Measurements from ENCODE around the gene ANKRD13B.

ANKRD13B gene

DNA sequence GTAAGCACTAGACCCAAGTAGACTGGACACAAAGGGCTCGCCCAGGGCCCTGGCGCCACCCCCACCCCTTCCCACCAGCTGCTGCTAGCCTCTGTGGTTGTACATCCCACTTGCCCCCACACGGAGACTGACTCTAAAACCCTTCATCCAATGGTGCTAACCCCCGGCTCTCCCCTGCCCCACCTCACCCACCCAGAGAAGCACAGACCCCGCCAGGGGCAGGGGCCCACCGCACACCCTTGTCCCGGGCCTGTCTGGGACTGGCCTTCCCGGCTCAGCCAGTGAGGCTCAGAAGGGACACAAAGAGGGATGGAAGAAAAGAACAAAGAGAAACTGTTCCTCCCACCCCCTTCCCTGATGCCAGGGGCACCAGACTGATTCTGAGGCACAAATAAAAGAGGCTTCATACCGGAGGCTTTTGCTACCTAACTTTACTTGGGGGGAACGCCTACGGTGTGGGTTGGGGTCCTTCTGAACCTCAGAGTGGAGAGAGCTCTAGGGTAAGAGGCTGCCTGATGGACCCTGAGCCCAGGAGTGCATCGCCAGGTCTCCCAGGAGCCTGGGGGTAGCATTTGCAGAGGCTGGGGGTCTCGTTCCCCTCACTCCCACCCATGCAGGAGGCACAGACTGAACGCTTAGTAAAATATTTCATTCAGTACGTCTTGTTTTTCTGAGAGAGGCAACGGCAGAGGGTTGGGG is 21.6 kb downstream of the ANKRD13B start:
- peak in 18 of 56 donors; percentile 30 to 68 (median 49) for DNase-seq

DNA sequence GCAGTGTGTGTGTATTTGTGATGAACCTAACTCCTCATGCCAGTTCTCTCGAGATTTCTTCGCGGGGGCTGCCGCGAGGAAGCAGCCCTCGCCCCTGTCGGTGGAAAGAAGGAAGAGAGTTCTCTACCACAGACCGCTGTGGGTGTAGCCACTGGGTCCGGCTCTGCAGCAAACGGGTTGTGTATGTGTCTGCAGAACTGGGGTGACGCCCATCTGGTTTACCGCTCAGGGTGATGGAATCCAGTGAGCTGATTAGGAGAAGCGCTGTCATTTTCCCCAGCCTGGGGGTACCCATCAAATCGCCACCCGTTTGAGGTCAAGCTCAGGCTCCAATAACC is 22.1 kb downstream of the ANKRD13B start:
- DNase-seq = peak in 12 of 56 donors; percentile 35 to 70 (median 57)

DNA sequence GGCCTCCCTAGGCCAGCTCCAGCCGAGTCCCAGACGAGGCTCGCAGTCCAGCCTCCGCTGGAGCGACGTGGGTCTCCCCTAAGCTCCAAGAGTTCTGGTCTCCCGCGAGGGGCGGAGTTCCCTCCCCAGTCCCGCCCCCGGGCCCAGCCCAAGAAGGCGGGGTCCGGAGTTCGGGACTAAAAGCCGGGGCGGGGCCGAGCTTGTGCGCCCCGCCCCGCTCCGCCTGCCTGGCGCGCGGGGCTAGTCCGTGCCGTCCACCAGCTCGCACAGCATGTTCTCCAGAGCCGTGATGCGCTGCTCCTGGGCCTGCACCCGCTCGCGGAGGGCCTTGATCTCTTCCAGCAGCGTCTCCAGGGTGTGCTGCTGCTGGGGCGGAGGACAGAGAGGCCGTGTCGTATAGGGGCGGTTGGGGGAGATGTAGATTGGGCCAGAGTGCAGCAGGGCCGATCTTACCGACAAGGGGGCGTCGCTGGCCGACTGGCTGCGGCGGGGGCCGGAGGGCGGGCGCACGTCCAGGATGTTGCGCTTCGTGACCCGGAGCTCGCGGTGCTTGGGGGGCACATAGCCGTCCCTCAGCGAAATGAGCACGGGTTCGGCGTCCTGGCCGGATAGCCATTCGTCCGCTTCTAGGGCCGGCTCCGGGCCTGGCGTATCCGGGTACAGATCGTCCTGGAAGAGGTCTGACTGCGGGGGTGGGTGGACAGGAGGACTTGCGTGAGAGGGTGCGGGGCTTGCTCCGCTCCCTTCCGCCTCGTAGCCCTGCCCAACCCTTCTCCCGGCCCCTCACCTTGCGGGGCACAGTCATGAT is 22.8 kb downstream of the ANKRD13B start:
- peak in 54 of 56 donors; percentile 40 to 95 (median 82) for DNase-seq

DNA sequence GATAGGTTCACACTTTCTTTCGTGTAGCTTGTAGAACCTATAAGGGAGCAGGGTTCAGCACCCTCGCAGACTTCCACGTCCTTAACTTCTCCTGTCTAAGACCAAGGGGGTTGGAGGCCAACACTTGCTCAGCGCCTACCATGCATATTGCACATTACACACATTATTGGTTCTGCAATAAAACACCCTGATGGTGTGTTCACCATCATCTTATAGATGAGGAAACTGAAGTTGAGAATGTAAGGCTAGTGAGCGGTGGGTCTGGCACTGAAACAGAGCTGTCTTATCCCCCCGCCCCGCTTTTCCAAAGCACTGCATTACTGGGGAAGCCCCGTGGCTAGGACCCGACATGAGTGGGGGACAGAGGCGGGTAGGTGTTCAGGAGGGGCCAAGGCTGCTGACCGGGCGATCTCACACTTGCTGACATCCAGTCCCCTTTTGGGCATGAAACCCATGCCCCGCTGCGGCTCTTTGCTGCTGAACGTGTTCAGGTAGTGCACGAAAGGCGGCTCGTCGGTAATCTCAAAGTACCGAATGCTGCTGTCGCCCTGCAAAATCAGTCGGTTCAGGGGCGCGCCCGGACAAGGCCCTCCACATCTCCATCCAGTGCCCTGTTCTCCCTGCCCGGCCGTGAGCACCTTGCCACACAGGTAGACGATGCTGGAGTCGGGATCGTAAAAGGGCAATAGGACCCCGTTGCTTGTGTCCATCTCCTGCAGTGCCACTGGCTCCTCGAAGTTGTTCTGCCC is 23.5 kb downstream of the ANKRD13B start:
- DNase-seq = no peak

DNA sequence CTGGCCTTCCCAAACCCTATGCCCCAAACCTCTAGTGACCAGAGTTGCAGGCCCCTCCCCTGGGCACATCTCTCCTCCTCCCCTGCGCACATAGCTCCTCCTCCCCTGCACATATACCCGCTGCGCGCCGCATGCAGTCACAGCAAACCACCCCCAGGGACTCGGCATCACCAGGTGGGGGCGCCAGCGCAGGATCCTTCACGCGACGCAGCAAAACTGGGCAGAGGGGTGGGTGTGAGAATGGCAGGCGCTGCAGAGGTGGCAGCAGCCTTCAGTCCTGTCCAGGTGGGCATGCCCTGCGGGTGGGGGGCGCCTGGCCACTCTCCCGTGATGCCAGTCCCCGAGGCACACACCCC is 24.2 kb downstream of the ANKRD13B start:
- DNase-seq = peak in 50 of 56 donors; percentile 25 to 86 (median 71)

DNA sequence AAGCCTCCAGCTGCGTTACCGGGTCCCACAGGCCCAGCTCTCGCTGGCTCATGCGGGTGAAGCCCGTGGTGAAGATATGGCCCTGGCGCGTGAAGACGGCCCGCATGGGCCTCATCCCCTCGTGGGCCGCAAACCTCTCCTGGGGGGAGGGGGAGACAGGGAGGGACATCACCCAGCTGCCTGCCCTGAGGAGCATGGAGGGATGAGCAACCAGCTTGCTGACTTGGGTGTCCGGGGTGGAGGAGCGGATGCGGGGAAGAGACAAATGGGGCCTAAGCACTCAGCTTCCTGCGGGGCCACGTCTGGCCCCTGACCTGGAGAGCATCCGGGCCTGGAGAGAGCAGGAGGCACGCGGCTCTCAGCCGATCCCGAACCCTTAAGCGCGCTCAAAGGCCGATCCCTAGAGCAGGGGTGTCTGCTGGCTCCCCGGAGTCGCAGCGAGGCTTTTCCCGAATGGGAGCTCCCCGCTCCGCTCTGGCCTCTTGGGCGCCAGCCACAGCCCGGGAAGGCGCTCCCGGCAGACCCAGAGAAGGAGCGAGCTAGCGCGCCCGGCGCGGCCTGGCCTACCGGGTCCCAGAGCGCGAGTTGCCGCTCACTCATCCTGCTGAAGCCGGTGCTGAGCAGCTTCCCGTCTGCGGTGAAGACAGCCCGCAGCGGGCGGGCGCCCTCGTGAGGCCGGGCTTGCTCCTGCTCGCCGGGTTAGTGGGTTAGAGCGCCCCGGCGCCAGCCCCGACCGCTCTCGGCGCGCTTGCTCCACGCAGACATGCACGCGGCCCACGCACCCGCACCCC is 24.7 kb downstream of the ANKRD13B start:
- DNase-seq = peak in 46 of 56 donors; percentile 19 to 82 (median 60)

DNA sequence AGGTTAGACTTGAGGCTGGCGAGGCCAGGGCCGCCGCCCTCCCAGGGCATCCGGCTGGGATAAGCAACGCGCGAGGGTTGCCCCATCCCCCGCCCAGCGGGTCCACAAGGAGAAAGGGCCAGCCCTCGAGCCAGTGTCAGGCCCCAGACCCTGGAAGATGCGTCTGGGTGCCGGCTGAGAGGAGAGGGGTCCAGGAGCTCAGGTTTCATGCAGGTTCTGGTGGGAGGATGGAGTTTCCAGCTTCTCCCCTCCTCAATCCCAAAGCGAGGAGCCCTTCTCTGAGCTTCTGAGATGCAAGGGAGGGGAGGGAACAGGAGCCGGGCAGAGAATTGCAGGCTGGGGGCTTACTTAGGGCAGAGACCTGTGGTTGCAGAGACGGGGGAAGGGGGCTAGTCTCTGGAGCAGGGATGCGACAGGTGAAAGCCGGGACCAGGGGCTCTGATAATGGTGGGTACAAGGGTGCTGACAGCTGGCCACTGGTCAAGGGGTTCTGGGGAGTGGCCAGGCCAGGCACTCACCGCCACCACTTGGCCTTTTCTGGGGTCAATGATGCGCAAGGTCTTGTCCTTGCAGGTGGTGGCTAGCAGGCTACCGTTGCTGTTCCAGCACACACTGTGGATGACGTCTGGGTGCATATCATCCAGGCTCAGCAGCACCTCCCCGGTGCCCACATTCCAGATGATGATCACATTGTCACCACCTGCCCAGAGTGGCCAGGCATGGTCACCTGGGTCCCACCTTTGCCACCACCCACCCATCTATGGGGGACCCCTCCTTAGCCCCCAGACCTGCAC is 25.5 kb downstream of the ANKRD13B start:
- DNase-seq = no peak

DNA sequence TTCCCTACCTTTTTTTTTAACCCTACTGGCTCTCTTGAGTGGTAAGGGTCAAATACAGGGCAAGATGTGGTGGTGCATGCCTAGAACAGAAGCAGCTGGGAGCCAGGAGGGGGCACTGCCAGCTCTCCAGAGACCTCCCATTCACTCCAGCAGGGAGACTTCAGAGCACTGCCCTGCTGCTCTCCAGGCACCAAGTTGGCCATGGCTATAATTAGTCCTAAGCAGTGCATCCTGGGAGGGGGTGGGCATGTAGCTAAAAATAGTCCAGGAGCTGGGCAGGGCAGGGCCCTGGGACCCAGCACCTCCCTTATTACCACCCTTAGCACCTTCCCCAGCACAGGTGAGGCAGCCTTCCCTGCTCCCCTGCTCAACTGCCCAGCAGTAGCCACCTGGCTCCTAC is 26.3 kb downstream of the ANKRD13B start:
- peak in 5 of 56 donors; percentile 19 to 34 (median 23) for DNase-seq

DNA sequence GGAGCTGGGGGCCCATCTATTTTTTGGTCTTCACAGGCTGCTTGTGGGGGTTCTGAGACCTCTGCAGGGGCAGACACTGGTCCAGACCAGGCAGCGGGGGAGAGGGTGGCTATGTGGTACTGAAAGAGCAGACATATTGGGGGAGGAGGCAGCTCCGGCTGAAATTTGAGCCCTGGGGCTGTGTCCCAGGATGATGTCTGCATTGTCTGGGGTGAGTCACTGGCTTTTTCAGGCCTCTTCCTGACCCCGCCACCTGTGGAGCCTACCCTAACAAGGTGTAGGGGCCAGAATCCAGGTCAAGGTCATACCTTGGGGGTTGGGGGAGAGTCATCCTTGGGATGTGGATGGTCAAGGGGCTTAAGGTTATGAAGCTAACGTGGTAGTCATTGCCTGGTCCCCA is 27.3 kb downstream of the ANKRD13B start:
- DNase-seq = no peak

DNA sequence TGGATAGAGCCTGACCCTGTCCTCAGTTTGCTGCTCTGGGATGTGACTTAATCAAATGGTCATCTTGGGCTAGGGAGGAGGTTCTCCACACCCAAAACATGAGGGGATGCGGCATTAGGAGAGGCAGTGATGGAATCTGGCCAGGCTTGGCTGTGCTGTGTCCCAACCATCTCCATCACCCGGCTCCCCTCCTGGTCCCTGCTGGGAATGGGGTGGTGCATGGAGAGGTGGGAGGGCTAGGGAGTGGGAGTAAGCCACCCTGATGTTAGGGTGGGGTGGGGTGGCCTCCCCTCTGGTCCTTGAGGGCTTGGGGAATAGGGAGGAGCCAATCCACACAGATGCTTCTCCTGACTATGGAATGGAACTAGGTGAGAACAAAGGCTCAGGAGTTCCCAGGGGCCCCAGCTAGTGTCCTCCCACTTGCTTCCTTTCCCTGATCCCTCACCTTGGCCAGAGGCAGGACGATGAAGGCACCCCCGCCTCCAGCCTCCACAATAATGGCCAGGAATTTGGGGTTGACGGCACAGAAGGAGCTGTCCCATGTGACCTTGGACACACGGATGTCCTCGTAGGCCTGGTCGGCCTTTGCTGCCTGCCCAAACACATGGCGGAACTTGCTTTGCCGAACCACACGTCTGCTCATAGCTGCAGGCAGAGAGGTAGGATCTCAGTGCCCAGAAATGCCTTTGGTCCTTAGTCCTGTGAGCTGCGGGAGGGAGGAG is 28.0 kb downstream of the ANKRD13B start:
- no peak for DNase-seq

DNA sequence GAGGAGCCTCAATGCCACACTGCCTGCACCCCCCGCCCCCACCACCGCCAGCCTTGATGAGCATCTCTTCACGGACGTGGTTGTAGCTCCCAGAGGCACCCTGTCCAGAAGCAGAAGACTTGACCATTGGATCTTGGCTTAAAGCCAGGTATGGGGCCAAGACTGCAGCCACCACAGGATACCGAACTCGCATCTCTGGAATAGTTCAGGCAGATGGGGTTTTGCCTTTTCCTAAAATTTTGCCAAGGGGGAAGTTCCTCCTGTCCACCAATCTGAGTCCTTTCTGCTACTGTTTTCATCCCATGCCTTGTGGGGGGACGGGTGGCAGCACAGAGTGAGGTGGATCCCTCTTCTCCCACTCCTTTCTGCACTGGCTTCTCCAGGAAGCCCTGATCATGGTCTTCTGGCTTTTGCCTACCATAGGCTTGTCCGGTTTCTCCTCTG is 28.8 kb downstream of the ANKRD13B start:
- no peak for DNase-seq

DNA sequence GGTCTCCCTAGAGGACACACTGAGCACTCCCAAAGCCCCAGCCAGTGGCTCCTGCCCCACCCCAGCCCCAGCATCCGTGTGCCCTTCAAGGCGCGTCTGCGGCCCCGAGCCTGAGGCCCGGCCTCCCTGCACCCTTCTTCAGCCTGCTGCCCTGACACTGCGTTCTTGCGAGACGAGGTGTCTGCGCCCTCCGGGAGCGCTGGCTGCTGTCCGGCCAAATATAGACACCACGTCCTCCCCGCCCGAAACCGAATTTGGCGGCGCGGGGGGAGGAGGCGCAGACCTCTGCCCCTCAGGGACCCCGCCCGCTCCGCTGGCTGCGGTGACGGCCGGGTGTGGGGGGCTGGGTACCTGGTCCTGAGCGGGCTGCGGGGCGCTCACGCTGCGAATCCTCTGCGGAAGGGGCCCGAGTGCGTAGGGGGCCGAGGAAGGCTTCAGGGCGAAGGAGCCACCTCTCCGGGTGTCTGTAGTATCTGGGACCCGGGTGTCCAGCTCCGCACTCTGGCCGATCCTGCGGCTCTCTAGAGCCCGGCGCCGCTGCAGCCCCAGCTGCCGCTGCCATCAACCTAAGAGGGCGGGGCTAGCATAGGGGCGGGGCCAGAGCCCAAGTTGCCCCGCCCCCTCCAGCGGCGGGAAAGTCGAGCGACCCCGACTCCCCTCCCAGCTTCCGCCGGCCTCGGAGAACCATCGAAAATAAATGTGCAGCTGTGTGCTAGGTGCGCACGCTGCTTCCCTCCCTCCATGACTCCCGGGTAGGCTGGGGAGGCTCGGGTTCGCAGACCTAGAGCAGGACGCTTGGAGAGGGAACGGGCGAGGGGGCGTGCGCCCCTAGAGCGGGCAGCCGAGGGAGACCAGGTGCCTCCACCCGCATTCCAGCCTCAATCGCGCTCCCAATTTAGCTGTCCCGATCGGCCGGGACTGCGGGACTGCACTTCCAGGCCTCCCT is 29.7 kb downstream of the ANKRD13B start, which contains the start of gene CORO6:
Gene CORO6, minus strand, starts transcription at position 576 of the 946 bp plus-strand sequence. CDS start 1,491 bp downstream, outside the sequence.
- peak in 27 of 56 donors; percentile 13 to 71 (median 49) for DNase-seq

DNA sequence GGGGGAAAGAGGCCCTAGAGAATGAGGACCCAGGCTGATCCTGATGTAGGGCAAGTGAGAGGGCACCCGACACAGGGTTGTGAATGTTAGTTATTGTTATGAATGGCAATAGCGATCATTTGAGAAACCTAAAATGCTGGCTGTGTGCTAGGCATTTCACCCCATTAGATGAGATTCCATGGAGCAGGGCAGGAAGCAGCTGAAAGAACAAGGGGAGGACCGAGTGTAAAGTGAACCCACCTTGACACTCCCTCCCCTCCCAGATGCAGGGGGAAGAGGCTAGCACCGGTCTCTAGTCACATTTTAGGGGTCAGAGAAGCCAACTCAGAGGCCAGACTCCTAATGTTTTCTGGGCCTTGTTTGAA is 30.3 kb downstream of the ANKRD13B start:
- DNase-seq = no peak

DNA sequence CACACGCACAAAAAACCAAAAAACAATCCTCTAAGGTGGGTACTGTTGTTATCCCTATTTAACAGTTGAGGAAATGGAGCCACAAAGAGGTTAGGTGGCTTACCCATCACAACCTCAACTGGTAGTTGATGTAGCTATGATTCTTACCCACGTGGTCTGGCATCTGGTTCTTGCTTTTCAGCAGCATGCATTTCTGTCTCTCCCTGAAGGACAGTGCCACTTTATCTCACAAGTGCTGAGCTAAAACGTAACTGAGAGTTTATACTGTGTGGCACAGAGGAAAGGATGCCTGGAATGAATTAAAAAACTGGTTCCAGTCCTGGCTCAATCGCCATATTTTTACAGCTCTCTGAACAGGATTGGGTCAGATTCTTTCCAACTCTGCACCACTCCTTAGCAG is 31.7 kb downstream of the ANKRD13B start:
- no peak for DNase-seq

DNA sequence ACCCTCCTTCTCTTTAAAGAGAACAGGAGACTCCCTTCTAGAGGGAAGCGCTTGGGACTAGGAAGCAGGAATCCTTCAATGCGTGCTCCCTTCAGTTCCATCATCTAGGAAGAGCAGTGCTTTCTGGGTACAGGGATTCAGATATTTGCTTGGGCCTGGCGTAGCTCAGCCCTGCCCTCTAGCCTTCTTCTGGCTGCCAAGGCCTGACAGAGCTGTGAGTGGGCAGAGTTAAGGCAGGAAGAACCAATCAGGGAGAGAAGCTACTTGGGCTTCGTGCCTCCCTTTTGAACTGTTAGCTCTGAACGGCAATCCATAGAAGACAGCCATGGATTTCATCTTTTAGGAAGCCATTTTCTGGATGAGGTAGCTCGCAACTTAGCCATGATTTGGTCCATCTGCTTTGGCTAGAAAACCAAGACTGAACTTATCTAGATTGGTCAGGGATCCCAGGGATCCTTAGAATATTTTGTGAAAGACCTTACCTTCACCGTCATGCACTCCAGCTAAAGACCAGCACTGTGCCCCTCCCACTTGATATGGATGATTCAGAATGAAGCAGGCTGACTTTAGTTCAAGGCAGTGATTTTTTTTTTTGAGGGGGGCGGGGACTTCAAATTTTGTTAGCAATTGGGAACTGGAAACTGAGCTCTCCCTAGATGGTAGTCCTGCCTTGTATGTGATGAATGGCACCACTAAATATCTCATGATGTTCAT is 32.3 kb downstream of the ANKRD13B start:
- peak in 34 of 56 donors; percentile 14 to 82 (median 47) for DNase-seq

DNA sequence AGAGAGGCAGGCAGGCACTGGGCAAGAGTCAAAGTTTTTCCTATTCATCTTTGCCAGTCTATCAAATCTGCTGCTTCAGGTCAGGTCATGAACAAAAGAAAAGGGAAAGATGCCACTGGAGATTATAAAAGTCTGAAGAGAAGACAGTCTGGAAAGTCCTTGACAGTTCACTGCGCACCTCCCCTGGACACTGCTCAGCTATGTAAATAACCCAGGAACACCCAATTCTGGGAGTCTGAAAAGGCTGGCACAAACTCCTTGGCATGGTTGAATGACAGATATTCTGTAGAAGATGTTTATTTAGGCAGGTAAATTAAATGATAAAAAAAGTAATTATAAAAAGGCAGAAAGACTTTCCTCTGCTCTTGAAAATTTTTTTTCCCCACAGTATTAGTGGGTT is 35.0 kb downstream of the ANKRD13B start:
- no peak for DNase-seq

DNA sequence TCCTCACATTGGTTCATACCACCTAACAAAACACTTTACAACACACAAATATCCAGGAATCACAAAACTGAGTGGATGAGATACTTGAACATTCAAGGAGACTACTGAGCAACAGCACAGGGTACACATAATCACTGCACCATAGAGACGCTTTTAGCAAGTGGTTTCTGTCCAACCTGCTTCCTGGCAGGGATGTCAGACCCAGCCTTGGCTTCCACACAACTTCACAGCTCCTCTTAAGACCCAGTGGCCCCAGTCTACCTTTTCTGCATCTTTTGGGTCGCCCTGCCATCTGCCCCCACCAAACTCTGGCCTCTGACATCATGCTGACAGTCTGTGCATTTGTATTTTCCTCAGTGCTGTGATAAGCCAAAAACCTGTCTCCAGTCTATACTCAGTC is 35.7 kb downstream of the ANKRD13B start:
- no peak for DNase-seq

DNA sequence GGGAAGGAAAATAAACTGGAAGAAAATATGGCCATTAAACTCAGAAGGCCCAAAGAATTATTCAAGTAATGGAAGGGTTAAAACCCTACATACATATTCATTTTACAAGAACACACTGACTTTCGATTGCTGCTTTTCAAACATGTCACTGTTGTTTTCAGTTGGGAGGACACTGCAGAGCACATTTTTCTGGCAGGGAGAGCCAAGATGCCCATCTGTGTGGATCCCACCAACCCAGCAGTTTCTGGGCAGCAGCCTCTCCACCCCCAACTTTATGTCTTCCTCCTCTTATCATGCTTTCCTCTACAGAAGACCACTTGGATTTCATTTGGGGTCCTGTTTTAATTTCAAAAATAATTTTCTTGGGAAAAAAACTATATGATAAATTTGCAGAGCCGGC is 36.9 kb downstream of the ANKRD13B start:
- DNase-seq = no peak

All from amygdala (tissue), 56 donors.